Mucosa of descending colon (tissue), 3 donors: ENCODE results near the gene SLAMF8. TPM values are rescaled to one million over a fixed set of nuclear protein-coding genes. Genes with fewer than 3 reads are reported as not detected.

Experiments
- ATAC-seq: fragments of 200-7000 bp; cut with Tn5 transposase; one replicate; pipeline ENCODE4 v1.9.1; 2020; ENCODE audit warnings: mild to moderate bottlenecking, moderate library complexity
- DNase-seq, 3 donors: peaks; one replicate each; pipeline ENCODE4 v3.0.0-alpha.2; 2020
- H3K36me3 ChIP-seq: fragments of 200-600 bp; one replicate; pipeline ENCODE4 v1.8.0; 2021; ENCODE audit warnings: low read depth, mild to moderate bottlenecking
- H3K4me1 ChIP-seq: fragments of 200-600 bp; one replicate; pipeline ENCODE4 v1.8.0; 2021; ENCODE audit warnings: low read depth, mild to moderate bottlenecking
- H3K4me3 ChIP-seq: fragments of 200-600 bp; one replicate; pipeline ENCODE4 v1.8.0; 2021; ENCODE audit warnings: mild to moderate bottlenecking
- H3K9me3 ChIP-seq: fragments of 200-600 bp; one replicate; pipeline ENCODE4 v1.8.0; 2021; ENCODE audit warnings: mild to moderate bottlenecking
- intact Hi-C, 2 donors: fragments of 100-400 bp; cut with DNase I in 1 of 2; cut with micrococcal nuclease in 1 of 2; formaldehyde crosslinking; loops; one replicate each; pipeline versions ENCODE4 v1.11.0 to v1.11.1; 2022; cut with DNase I, micrococcal nuclease
- total RNA-seq, 3 donors: library from RNA; stranded (reverse); fragmentation: NEBNext Ultra II Directional in 2 of 3; extraction: Animal tissue kit (Norgen Biotek cat#: 25700) in 2 of 3; gene quantifications; one replicate each; pipeline versions ENCODE4 v1.2.1 to v1.2.4, GENCODE V29; 2021 to 2023
- TF ChIP-seq, protein P1 (sequence below): fragments of 200-600 bp; IDR thresholded peaks from one replicate; pipeline ENCODE4 v1.8.0; 2022; ENCODE audit warnings: antibody characterized with exemption, mild to moderate bottlenecking
- donor health status: DM: no; HTN: no; CAD: no; lungs with moderate emphysema.
- donor health status: DM: no; HTN: no; CAD: no.
- donor health status: DM: no; HTN: yes; CAD: no.

The SLAMF8 gene
- total RNA-seq, 3 donors from 2014 or later, result 1.7 to 8.7 (median 5.9) TPM

DNA sequence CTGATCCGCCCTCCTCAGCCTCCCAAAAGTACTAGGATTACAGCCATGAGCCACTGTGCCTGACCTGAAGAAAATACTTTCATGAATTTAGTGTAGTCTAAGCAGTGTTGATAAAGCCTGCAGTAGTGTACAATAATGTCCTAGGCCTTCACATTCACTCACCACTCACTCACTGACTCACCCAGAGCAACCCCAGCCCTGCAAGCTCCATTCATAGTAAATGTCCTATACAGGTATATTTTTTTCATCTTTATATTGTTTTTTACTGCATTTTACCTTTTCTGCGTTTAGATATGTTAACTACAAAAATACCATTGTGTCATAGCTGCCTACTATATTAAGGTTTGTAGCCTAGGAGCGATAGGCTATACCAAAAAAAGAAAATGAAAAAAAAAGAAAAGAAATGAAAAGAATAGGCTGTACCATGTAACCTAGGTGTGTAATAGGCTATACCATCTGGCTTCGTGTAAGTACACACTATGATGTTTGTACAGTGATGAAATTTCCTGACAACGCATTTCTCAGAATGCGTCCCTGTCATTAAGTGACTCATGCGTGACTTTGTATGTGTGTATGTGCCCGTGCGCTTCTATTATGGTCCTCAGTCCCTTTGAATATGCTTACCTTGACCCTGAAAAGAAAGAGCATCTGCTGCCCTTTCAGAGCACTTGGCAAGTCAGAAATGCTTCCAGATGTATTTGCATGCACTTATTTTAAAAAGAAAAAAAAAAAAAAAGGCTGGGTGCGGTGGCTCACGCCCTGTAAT, 9.2 kb upstream of the SLAMF8 start:
- TF ChIP-seq, protein P1, sequence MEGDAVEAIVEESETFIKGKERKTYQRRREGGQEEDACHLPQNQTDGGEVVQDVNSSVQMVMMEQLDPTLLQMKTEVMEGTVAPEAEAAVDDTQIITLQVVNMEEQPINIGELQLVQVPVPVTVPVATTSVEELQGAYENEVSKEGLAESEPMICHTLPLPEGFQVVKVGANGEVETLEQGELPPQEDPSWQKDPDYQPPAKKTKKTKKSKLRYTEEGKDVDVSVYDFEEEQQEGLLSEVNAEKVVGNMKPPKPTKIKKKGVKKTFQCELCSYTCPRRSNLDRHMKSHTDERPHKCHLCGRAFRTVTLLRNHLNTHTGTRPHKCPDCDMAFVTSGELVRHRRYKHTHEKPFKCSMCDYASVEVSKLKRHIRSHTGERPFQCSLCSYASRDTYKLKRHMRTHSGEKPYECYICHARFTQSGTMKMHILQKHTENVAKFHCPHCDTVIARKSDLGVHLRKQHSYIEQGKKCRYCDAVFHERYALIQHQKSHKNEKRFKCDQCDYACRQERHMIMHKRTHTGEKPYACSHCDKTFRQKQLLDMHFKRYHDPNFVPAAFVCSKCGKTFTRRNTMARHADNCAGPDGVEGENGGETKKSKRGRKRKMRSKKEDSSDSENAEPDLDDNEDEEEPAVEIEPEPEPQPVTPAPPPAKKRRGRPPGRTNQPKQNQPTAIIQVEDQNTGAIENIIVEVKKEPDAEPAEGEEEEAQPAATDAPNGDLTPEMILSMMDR, result no peak
- peak; percentile 98 for ATAC-seq

DNA sequence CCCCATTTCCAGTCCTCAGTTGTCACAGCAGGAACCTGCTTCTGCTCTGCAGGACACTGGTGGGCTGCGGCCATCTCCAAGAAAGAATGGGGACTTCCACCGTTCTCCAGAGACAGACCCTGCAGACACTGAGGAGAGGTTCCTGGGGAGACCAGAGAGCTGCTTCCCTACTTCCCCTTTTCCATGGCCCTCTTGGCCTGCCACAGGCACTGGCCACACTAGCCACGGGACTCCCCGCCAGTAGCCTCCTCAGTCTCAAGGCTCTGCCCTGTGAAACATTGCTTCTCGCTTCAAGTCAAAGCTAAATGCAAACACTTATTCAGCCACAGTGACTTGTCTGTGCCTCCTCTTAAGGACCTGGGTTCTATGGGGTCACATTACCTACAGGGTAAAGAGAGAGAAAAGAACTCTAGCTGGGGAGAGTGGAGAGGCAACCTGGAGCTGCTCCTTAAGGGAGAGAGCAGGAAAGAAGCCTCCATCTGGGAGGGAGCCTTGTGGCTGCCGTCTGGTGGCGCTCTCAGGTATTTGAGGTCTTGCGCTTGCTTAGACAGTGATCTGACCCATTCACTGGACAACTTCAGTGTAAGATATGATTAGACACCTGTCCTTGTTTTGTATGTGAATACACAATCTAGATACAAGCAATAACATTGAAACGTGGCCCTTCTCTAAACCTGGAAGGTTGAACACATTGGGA, 5.4 kb upstream of the SLAMF8 start:
- intact Hi-C loops, result no loop called here
- ATAC-seq, result no peak
- H3K4me1 ChIP-seq, result no peaks in the 10 kb centered on the region
- TF ChIP-seq, protein P1, result no peak
- H3K4me3 ChIP-seq, result no peak overlapping the region
- no peaks in the 10 kb centered on the region for H3K36me3 ChIP-seq
- no peak for DNase-seq
- no peaks in the 10 kb centered on the region for H3K9me3 ChIP-seq

More for the DNA sequence above, 9.2 kb upstream of the SLAMF8 start:
- Histone ChIP-seq H3K4me3 (no peak overlapping the region), H3K9me3 (no peaks in the 10 kb centered on the region), H3K36me3 (no peaks in the 10 kb centered on the region), H3K4me1 (no peaks in the 10 kb centered on the region)
- peak in 1 of 3 donors; percentile 42 for DNase-seq
- intact Hi-C loops, result no loop called here

DNA sequence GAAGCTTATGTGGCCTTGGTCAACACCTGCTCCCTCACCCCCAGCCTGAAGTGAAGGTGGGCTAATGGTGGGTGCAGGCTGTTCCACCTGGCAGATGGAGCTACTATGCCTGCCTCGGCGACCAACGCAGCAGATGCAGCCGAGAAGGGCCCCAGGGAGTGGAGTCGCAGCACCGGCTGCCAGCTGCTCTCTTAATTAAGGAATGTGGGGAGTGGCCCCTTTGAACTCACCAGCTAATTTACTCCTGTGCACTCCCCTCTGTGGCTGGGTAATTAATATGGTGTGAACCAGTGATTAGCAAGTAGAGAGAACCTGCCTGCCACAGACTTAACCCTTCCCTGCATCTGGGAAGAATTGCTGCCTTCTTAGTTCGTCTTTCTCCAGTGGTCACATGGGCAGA, 3.3 kb upstream of the SLAMF8 start:
- DNase-seq, result peak in 2 of 3 donors; percentile 38 to 52
- H3K36me3 ChIP-seq, result no peaks in the 10 kb centered on the region
- H3K4me1 ChIP-seq, result no peaks in the 10 kb centered on the region
- peak; percentile 74 for ATAC-seq
- no peaks in the 10 kb centered on the region for H3K9me3 ChIP-seq
- intact Hi-C loops, result no loop called here
- H3K4me3 ChIP-seq, result no peak overlapping the region
- TF ChIP-seq, protein P1, result no peak

DNA sequence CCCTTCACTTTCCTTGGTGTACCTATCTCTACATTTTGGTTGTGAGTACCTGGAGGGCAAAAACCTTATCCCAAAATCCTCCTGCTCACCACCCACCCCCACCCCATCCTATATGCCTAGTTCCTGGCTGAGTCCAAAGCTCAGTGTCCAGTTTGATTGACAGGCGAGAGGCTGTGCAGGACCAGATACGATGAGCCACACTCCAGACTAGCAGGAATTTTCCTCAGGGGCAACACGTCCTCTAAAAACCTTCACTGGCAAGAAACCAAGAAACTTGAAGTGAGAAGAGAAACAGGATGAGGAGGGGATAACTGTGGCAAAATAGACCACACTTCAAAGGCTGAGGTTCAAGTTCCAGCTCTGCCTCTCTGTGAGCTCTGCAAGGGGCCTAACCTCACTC, 1.1 kb upstream of the SLAMF8 start:
- TF ChIP-seq, protein P1, result no peak

DNA sequence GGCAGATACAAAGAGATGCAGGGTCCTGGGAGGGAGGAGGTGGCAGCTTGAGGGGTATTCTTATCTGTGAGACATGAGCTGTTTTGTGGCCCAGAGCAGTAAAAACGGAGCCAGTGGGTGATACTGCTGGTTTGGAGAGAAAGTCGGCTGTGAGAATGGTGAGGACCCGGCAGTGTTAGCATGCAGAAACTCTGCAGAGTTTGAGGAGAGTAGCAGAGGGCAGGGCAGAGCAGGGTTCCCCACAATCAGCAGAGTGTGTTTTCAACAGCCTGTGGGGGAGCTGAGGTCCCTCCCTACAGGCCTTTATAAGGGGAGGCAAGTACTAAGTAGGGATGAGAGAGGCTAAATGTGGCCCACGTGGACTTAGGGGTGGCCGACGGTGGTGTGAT, 423 bp downstream of the SLAMF8 start:
- intact Hi-C loops, result no loop called here
- Histone ChIP-seq H3K36me3 (no peaks in the 10 kb centered on the region), H3K4me1 (no peaks in the 10 kb centered on the region), H3K4me3 (no peak overlapping the region), H3K9me3 (no peaks in the 10 kb centered on the region)
- DNase-seq, result no peak
- TF ChIP-seq, protein P1, result no peak
- ATAC-seq, result no peak

More for the DNA sequence above, 1.1 kb upstream of the SLAMF8 start:
- ATAC-seq (no peak), DNase-seq (no peak)
- Histone ChIP-seq H3K36me3 (no peaks in the 10 kb centered on the region), H3K9me3 (no peaks in the 10 kb centered on the region), H3K4me1 (no peaks in the 10 kb centered on the region), H3K4me3 (no peak overlapping the region)
- intact Hi-C loops, result no loop called here
